HCT116 (cell line): ENCODE results near the gene OR5H2. TPM values are rescaled to one million over a fixed set of nuclear protein-coding genes. Genes with fewer than 3 reads are reported as not detected.

Source experiments
- ATAC-seq: fragments of 200-7000 bp; cut with Tn5 transposase; 2 replicates; pipeline ENCODE4 v1.9.1; 2020; ENCODE audit warnings: mild to moderate bottlenecking, moderate library complexity
- BruUV-seq: library from RNA; stranded (reverse); fragments of 400-500 nt; replicated peaks from 2 replicates; lab custom pipeline; 2021; lab: Mats Ljungman, UMichigan
- CTCF ChIA-PET: fragments of 300-600 bp; sonication (Branson Sonifier 250); formaldehyde crosslinking; loops from one replicate; lab custom pipeline; 2021; ENCODE audit warnings: antibody characterized with exemption; lab: Charles Lee
- POLR2A ChIA-PET: fragments of 300-600, 350-600 bp; sonication (Branson Sonifier 250); formaldehyde crosslinking; loops from one replicate; lab custom pipeline; 2021; ENCODE audit warnings: antibody characterized with exemption; lab: Charles Lee
- RAD21 ChIA-PET, 2 experiments: fragments of 300-600 bp; sonication (Branson Sonifier 250); formaldehyde crosslinking; loops; one replicate each; lab custom pipeline; 2023; ENCODE audit warnings: low total read pairs in 2 of 2; ENCODE audit not compliant: uncharacterized antibody in 2 of 2, unreplicated experiment in 2 of 2, low non-redundant PET in 1 of 2; lab: Charles Lee
- DNase-seq: peaks from one replicate; pipeline ENCODE4 v3.0.0-alpha.2; 2010; ENCODE audit warnings: low read depth, low spot score
- H2AFZ ChIP-seq: fragments of 200-600 bp; shearing (Covaris generic), sonication (generic); 2 replicates; pipeline ENCODE4 v1.6.1; 2017; ENCODE audit warnings: low read depth, mixed run types, mixed read lengths, antibody characterized with exemption, low read length; ENCODE audit not compliant: poor library complexity, severe bottlenecking
- H3K27ac ChIP-seq: 2 replicates; pipeline ENCODE4 v1.5.1; 2012; ENCODE audit warnings: low read depth, low read length
- H3K27me3 ChIP-seq: fragments of 200-600 bp; sonication (generic); 2 replicates; pipeline ENCODE4 v1.6.1; 2016; ENCODE audit warnings: mixed run types, low read length, mixed read lengths; ENCODE audit not compliant: insufficient read depth
- H3K36me3 ChIP-seq, 2 experiments: fragments of 200-500 bp in 1 of 2; fragments of 200-600 bp in 1 of 2; sonication (Bioruptor generic) in 1 of 2; sonication (generic) in 1 of 2; 2 replicates each; pipeline versions ENCODE4 v1.5.1 to v1.6.1; 2014 to 2016; ENCODE audit warnings: low read length in 2 of 2, inconsistent platforms in 1 of 2, mixed read lengths in 1 of 2, mixed run types in 1 of 2; ENCODE audit not compliant: insufficient read depth in 2 of 2, control insufficient read depth in 1 of 2
- H3K4me1 ChIP-seq, 2 experiments: fragments of 200-600 bp in 1 of 2; sonication (generic) in 1 of 2; 2 replicates each; pipeline versions ENCODE4 v1.5.1 to v1.6.1; 2012 to 2017; ENCODE audit warnings: low read length in 2 of 2, inconsistent platforms in 1 of 2, mild to moderate bottlenecking in 1 of 2, mixed read lengths in 1 of 2, mixed run types in 1 of 2, moderate library complexity in 1 of 2; ENCODE audit not compliant: insufficient read depth in 2 of 2, control insufficient read depth in 1 of 2
- H3K4me2 ChIP-seq: fragments of 200-600 bp; sonication (generic); 2 replicates; pipeline ENCODE4 v1.6.1; 2017; ENCODE audit warnings: mixed run types, low read length, mixed read lengths
- H3K4me3 ChIP-seq, 2 experiments: fragments of 200-600 bp in 1 of 2; sonication (generic) in 1 of 2; replicated peaks in 1 of 2; 2 replicates each; pipeline ENCODE4 v1.5.1; 2011 to 2016; ENCODE audit warnings: low read length in 2 of 2, control low read depth in 1 of 2, low read depth in 1 of 2, mild to moderate bottlenecking in 1 of 2, mixed read lengths in 1 of 2, mixed run types in 1 of 2
- H3K79me2 ChIP-seq: fragments of 200-600 bp; sonication (generic); 2 replicates; pipeline ENCODE4 v1.6.1; 2017; ENCODE audit warnings: mild to moderate bottlenecking, mixed run types, low read length, moderate library complexity, mixed read lengths; ENCODE audit not compliant: insufficient read depth
- H3K9ac ChIP-seq: fragments of 200-600 bp; sonication (generic); 2 replicates; pipeline ENCODE4 v1.6.1; 2016; ENCODE audit warnings: low read length, mixed read lengths
- H3K9me2 ChIP-seq: fragments of 200-600 bp; sonication (generic), shearing (Covaris generic); 2 replicates; pipeline ENCODE4 v1.6.1; 2017; ENCODE audit warnings: mixed run types, mild to moderate bottlenecking, moderate library complexity; ENCODE audit not compliant: insufficient read depth
- H3K9me3 ChIP-seq, 2 experiments: fragments of 200-500 bp in 1 of 2; fragments of 200-600 bp in 1 of 2; sonication (Bioruptor generic) in 1 of 2; sonication (generic) in 1 of 2; 2 replicates each; pipeline ENCODE4 v1.6.1; 2014 to 2017; ENCODE audit warnings: low read length in 2 of 2, mixed read lengths in 2 of 2, inconsistent platforms in 1 of 2, low read depth in 1 of 2, mild to moderate bottlenecking in 1 of 2, mixed run types in 1 of 2, moderate library complexity in 1 of 2; ENCODE audit not compliant: control insufficient read depth in 1 of 2, insufficient read depth in 1 of 2
- H4K20me1 ChIP-seq: fragments of 200-600 bp; sonication (generic), shearing (Covaris generic); 2 replicates; pipeline ENCODE4 v1.6.1; 2017; ENCODE audit warnings: mixed run types, mild to moderate bottlenecking, moderate library complexity; ENCODE audit not compliant: insufficient read depth
- EZH2 ChIP-seq: fragments of 200-600 bp; sonication (generic); IDR thresholded peaks from 2 replicates; pipeline ENCODE4 v1.6.1; 2017; ENCODE audit warnings: antibody characterized with exemption, mixed run types
- EZH2phosphoT487 ChIP-seq: fragments of 200-600 bp; IDR thresholded peaks from 2 replicates; pipeline ENCODE4 v1.6.1; 2018; ENCODE audit warnings: antibody characterized with exemption, borderline replicate concordance
- MAX ChIP-seq: IDR thresholded peaks from 2 replicates; pipeline ENCODE4 v1.6.1; 2012
- RAD21 ChIP-seq: IDR thresholded peaks from 2 replicates; pipeline ENCODE4 v1.6.1; 2012; ENCODE audit warnings: low read depth, mild to moderate bottlenecking
- REST ChIP-seq: IDR thresholded peaks from 2 replicates; pipeline ENCODE4 v1.6.1; 2012; ENCODE audit warnings: low read depth
- SP1 ChIP-seq: IDR thresholded peaks from 2 replicates; pipeline ENCODE4 v1.6.1; 2012; ENCODE audit warnings: low read depth
- ZNF274 ChIP-seq: fragments of 200-500 bp; sonication (Bioruptor generic); IDR thresholded peaks from 2 replicates; pipeline ENCODE4 v1.6.1; 2014; ENCODE audit warnings: mild to moderate bottlenecking, low read depth, low read length, inconsistent platforms
- intact Hi-C: fragments of 100-400 bp; cut with micrococcal nuclease; formaldehyde crosslinking; loops from 2 replicates; pipeline ENCODE4 v1.10.0; 2022
- total RNA-seq: library from RNA; stranded (reverse); gene quantifications from one replicate; pipeline ENCODE4 v1.2.1, GENCODE V29; 2021; ENCODE audit not compliant: unreplicated experiment
- TF ChIP-seq, protein P1 (sequence below), 3 experiments: fragments of 200-600 bp in 1 of 3; sonication (generic) in 1 of 3; IDR thresholded peaks in 2 of 3; conservative IDR thresholded peaks in 1 of 3; 2 replicates each; pipeline ENCODE4 v1.5.1; 2012 to 2017; ENCODE audit warnings: low read depth in 2 of 3, low read length in 2 of 3, antibody characterized with exemption in 1 of 3, borderline replicate concordance in 1 of 3, control low read depth in 1 of 3, mild to moderate bottlenecking in 1 of 3, mixed read lengths in 1 of 3, mixed run types in 1 of 3, moderate library complexity in 1 of 3; ENCODE audit not compliant: insufficient read depth in 1 of 3

Gene OR5H2
- total RNA-seq, 1 experiment from 2014 or later, result not detected

GRCh38 chr3:98274914-98275313 is 7.4 kb upstream of the OR5H2 start:
- Histone ChIP-seq H3K27ac (no peak overlapping the region), H4K20me1 (no peaks in the 10 kb centered on the region), H3K36me3 (no peaks in the 10 kb centered on the region), H3K9me2 (no peaks in the 10 kb centered on the region), H3K4me3 (no peak overlapping the region), H3K79me2 (no peaks in the 10 kb centered on the region), H2AFZ (no peak overlapping the region), H3K4me1 (no peaks in the 10 kb centered on the region), H3K9me3 (0 out of 4 replicates have a peak, but pooled peaks cover 0 to 9% of the 10 kb centered on the region in 2 experiments), H3K9ac (no peak overlapping the region), H3K4me2 (no peak overlapping the region), H3K27me3 (no peaks in the 10 kb centered on the region)
- ChIA-PET RAD21 (no interaction called here), CTCF (no interaction called here), POLR2A (no interaction called here)
- no TSS peak for BruUV-seq
- no peak for DNase-seq
- TF ChIP-seq EZH2, result no peak
- TF ChIP-seq SP1, result no peak
- no peak for TF ChIP-seq REST
- TF ChIP-seq, protein P1, sequence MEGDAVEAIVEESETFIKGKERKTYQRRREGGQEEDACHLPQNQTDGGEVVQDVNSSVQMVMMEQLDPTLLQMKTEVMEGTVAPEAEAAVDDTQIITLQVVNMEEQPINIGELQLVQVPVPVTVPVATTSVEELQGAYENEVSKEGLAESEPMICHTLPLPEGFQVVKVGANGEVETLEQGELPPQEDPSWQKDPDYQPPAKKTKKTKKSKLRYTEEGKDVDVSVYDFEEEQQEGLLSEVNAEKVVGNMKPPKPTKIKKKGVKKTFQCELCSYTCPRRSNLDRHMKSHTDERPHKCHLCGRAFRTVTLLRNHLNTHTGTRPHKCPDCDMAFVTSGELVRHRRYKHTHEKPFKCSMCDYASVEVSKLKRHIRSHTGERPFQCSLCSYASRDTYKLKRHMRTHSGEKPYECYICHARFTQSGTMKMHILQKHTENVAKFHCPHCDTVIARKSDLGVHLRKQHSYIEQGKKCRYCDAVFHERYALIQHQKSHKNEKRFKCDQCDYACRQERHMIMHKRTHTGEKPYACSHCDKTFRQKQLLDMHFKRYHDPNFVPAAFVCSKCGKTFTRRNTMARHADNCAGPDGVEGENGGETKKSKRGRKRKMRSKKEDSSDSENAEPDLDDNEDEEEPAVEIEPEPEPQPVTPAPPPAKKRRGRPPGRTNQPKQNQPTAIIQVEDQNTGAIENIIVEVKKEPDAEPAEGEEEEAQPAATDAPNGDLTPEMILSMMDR (IDR thresholded peaks at IDR 0.05 in 2 of 3, conservative IDR thresholded peaks at IDR 0.05 in 1 of 3; ENCODE audit: borderline replicate concordance in 1 of 3, insufficient read depth in 1 of 3, low read depth in 2 of 3, low read length in 2 of 3), result no peak
- no peak for TF ChIP-seq ZNF274
- no peak for TF ChIP-seq EZH2phosphoT487
- TF ChIP-seq MAX, result no peak
- TF ChIP-seq RAD21, result no peak
- TF ChIP-seq, all 23 proteins: peak for 0
- no peak for ATAC-seq
- intact Hi-C loops, result no loop called here
